ENCODE data around the gene VPS26A. TPM values are rescaled to one million over a fixed set of nuclear protein-coding genes. Genes with fewer than 3 reads are reported as not detected.

The VPS26A gene
- total RNA-seq, 1 donor from 2014 or later, result 61.6 TPM

GRCh38 chr10:69220507-69220906 is 96.5 kb downstream of the VPS26A start:
- Mint-ChIP-seq H3K4me3 (ENCODE audit: unreplicated experiment) (peak overlapping the region; percentile 51), H3K4me1 (ENCODE audit: low read depth, unreplicated experiment) (peaks cover 27% of the 10 kb centered on the region), H3K9me3 (ENCODE audit: unreplicated experiment) (no peaks in the 10 kb centered on the region), H3K27me3 (ENCODE audit: low read depth, unreplicated experiment) (no peaks in the 10 kb centered on the region), H3K27ac (ENCODE audit: unreplicated experiment) (peak overlapping the region; percentile 38), H3K36me3 (ENCODE audit: low read depth, unreplicated experiment) (no peaks in the 10 kb centered on the region)
- no peaks in the 10 kb centered on the region for H4K20me1 ChIP-seq (ENCODE audit: insufficient read depth, low read length)
- H3K4me1 ChIP-seq (ENCODE audit: insufficient read depth, low read length), result peaks cover 12% of the 10 kb centered on the region
- no peak overlapping the region for H2AFZ ChIP-seq (ENCODE audit: low read depth, low read length)
- no peaks in the 10 kb centered on the region for H3K27me3 ChIP-seq (ENCODE audit: insufficient read depth, low read length)
- H3K9me3 ChIP-seq (ENCODE audit: insufficient read depth, low read depth, low read length), result no peaks in the 10 kb centered on the region
- no peak overlapping the region for H3K4me3 ChIP-seq (ENCODE audit: insufficient read depth, low read depth, low read length)
- no peaks in the 10 kb centered on the region for H3K79me2 ChIP-seq (ENCODE audit: insufficient read depth, low read length)
- H3K36me3 ChIP-seq (ENCODE audit: insufficient read depth, low read length), result no peaks in the 10 kb centered on the region
- FAIRE-seq (no peak), DNase-seq (ENCODE audit: low read depth) (no peak)
- H3K4me2 ChIP-seq (ENCODE audit: low read length), result no peak overlapping the region
- H3K9ac ChIP-seq (ENCODE audit: low read length), result no peak overlapping the region
- no peak for TF ChIP-seq EZH2 (IDR thresholded peaks at IDR 0.05; ENCODE audit: insufficient read depth, low read length)
- TF ChIP-seq, protein P1, sequence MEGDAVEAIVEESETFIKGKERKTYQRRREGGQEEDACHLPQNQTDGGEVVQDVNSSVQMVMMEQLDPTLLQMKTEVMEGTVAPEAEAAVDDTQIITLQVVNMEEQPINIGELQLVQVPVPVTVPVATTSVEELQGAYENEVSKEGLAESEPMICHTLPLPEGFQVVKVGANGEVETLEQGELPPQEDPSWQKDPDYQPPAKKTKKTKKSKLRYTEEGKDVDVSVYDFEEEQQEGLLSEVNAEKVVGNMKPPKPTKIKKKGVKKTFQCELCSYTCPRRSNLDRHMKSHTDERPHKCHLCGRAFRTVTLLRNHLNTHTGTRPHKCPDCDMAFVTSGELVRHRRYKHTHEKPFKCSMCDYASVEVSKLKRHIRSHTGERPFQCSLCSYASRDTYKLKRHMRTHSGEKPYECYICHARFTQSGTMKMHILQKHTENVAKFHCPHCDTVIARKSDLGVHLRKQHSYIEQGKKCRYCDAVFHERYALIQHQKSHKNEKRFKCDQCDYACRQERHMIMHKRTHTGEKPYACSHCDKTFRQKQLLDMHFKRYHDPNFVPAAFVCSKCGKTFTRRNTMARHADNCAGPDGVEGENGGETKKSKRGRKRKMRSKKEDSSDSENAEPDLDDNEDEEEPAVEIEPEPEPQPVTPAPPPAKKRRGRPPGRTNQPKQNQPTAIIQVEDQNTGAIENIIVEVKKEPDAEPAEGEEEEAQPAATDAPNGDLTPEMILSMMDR (IDR thresholded peaks at IDR 0.05; ENCODE audit: insufficient read depth, low read depth, low read length), result no peak
- no peak overlapping the region for H3K27ac ChIP-seq (ENCODE audit: low read depth, low read length)

Other genes with a start within 250 kb of the VPS26A start
- 34.2 and 37.1 TPM in 2 replicates for gene DDX50, start 222.9 kb upstream of the VPS26A start, total RNA-seq
- gene DDX21, start 168.0 kb upstream of the VPS26A start, total RNA-seq, result 116 and 125 TPM in 2 replicates
- gene KIFBP, start 135.4 kb upstream of the VPS26A start, total RNA-seq, result 34.9 and 39.2 TPM in 2 replicates
- 0.30 TPM in 1 of 2 replicates, not detected in the other for gene SRGN, start 36.1 kb upstream of the VPS26A start, total RNA-seq
- gene SUPV3L1, start 56.1 kb downstream of the VPS26A start, total RNA-seq, result 31.8 and 34.4 TPM in 2 replicates
- 4.2 and 4.3 TPM in 2 replicates for gene HKDC1, start 96.2 kb downstream of the VPS26A start, total RNA-seq
- 94.5 and 95.0 TPM in 2 replicates for gene HK1, start 154.3 kb downstream of the VPS26A start, total RNA-seq